Smooth muscle cell (in vitro differentiated cells): ENCODE results near the gene IRGC. TPM values are rescaled to one million over a fixed set of nuclear protein-coding genes. Genes with fewer than 3 reads are reported as not detected.

Experiments
- DNase-seq: peaks from one replicate; lab custom pipeline; 2025; ENCODE audit not compliant: unreplicated experiment; lab: John Stamatoyannopoulos, UW
- H2AFZ ChIP-seq: fragments of 200-600 bp; sonication (generic); 2 replicates; pipeline ENCODE4 v1.6.0; 2016; ENCODE audit warnings: antibody characterized with exemption, low read depth, mild to moderate bottlenecking
- H3F3A ChIP-seq: fragments of 200-600 bp; sonication (generic); 2 replicates; pipeline ENCODE4 v1.6.0; 2017; ENCODE audit warnings: antibody characterized with exemption, low read depth
- H3K27ac ChIP-seq: fragments of 200-600 bp; sonication (generic); 2 replicates; pipeline ENCODE4 v1.5.1; 2016; ENCODE audit warnings: low read depth, mild to moderate bottlenecking
- H3K27me3 ChIP-seq: fragments of 200-600 bp; sonication (generic); 2 replicates; pipeline ENCODE4 v1.6.1; 2016; ENCODE audit warnings: low read depth, mild to moderate bottlenecking
- H3K36me3 ChIP-seq: fragments of 200-600 bp; sonication (generic); 2 replicates; pipeline ENCODE4 v1.5.1; 2016; ENCODE audit warnings: low read depth
- H3K4me1 ChIP-seq: fragments of 200-600 bp; sonication (generic); 2 replicates; pipeline ENCODE4 v1.5.1; 2016; ENCODE audit warnings: low read depth
- H3K4me2 ChIP-seq: fragments of 200-600 bp; sonication (generic); 2 replicates; pipeline ENCODE4 v1.6.0; 2016; ENCODE audit warnings: mild to moderate bottlenecking
- H3K4me3 ChIP-seq: fragments of 200-600 bp; sonication (generic); 2 replicates; pipeline ENCODE4 v1.5.1; 2016; ENCODE audit warnings: mild to moderate bottlenecking
- H3K79me2 ChIP-seq: fragments of 200-600 bp; sonication (generic); 2 replicates; pipeline ENCODE4 v1.6.0; 2016; ENCODE audit warnings: low read depth, mild to moderate bottlenecking
- H3K9ac ChIP-seq: fragments of 200-600 bp; sonication (generic); 2 replicates; pipeline ENCODE4 v1.6.0; 2016; ENCODE audit warnings: low read depth
- H3K9me3 ChIP-seq: fragments of 200-600 bp; sonication (generic); replicated peaks from 2 replicates; pipeline ENCODE4 v1.5.1; 2016; ENCODE audit warnings: low read depth
- H4K20me1 ChIP-seq: fragments of 200-600 bp; sonication (generic); 2 replicates; pipeline ENCODE4 v1.6.0; 2016; ENCODE audit warnings: low read depth
- WGBS: methylation state at CpG from one replicate; pipeline ENCODE4 v1.1.7; 2016; ENCODE audit warnings: low lambda C conversion rate; 5-methylcytosine and 5-hydroxymethylcytosine counted together
- polyA plus RNA-seq: library from polyadenylated mRNA; unstranded; fragments of >200 nt; fragmentation: Nextera tagmentation; extraction: Ambion mirVana; gene quantifications from 2 replicates; pipeline ENCODE4 v1.2.1, GENCODE V29; 2016
- total RNA-seq: library from RNA; depleted of rRNA; stranded (reverse); fragments of >200 nt; gene quantifications from 2 replicates; pipeline ENCODE4 v1.2.3, GENCODE V29; 2014
- TF ChIP-seq, protein P1 (sequence below): fragments of 200-600 bp; sonication (generic); IDR thresholded peaks from 2 replicates; pipeline ENCODE4 v1.5.1; 2017; ENCODE audit warnings: borderline replicate concordance, mild to moderate bottlenecking, antibody characterized with exemption; ENCODE audit not compliant: insufficient read depth, poor library complexity, severe bottlenecking

Gene IRGC
- total and polyA plus RNA-seq, 2 experiments from 2014 or later, result not detected

DNA sequence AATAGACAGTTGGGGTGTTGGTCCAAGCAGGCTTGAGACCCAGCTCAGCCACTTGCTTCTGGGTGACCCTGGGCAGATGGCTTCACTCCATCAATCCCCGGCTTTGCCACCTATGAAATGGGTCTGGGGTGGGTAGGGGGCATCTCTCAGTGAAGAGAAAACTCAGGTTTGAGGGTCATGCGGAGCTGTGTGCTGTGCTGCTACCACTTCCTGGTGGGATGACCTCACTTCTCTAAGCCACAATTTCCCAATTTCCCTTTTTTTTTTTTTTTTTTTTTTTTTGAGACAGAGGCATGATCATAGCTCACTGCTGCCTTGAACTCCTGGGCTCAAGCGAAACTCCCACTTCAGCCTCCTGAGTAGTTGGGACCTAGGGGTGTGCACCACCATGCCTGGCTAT, 41.3 kb upstream of the IRGC start:
- H3K27me3 ChIP-seq, result no peaks in the 10 kb centered on the region
- WGBS, result 72% methylated on average over 3 of the region's 3 CpGs
- no peaks in the 10 kb centered on the region for H3K9me3 ChIP-seq
- H3K9ac ChIP-seq, result peak overlapping the region; percentile 27
- TF ChIP-seq, protein P1, sequence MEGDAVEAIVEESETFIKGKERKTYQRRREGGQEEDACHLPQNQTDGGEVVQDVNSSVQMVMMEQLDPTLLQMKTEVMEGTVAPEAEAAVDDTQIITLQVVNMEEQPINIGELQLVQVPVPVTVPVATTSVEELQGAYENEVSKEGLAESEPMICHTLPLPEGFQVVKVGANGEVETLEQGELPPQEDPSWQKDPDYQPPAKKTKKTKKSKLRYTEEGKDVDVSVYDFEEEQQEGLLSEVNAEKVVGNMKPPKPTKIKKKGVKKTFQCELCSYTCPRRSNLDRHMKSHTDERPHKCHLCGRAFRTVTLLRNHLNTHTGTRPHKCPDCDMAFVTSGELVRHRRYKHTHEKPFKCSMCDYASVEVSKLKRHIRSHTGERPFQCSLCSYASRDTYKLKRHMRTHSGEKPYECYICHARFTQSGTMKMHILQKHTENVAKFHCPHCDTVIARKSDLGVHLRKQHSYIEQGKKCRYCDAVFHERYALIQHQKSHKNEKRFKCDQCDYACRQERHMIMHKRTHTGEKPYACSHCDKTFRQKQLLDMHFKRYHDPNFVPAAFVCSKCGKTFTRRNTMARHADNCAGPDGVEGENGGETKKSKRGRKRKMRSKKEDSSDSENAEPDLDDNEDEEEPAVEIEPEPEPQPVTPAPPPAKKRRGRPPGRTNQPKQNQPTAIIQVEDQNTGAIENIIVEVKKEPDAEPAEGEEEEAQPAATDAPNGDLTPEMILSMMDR, result no peak
- no peak overlapping the region for H3K4me3 ChIP-seq
- no peak overlapping the region for H2AFZ ChIP-seq
- peaks cover 5% of the 10 kb centered on the region for H3K4me1 ChIP-seq
- H3K36me3 ChIP-seq, result no peaks in the 10 kb centered on the region
- H3F3A ChIP-seq, result peaks cover 7% of the 10 kb centered on the region
- H3K79me2 ChIP-seq, result no peaks in the 10 kb centered on the region
- peak overlapping the region; percentile 78 for H3K27ac ChIP-seq
- no peaks in the 10 kb centered on the region for H4K20me1 ChIP-seq
- DNase-seq, result no peak
- H3K4me2 ChIP-seq, result no peak overlapping the region

DNA sequence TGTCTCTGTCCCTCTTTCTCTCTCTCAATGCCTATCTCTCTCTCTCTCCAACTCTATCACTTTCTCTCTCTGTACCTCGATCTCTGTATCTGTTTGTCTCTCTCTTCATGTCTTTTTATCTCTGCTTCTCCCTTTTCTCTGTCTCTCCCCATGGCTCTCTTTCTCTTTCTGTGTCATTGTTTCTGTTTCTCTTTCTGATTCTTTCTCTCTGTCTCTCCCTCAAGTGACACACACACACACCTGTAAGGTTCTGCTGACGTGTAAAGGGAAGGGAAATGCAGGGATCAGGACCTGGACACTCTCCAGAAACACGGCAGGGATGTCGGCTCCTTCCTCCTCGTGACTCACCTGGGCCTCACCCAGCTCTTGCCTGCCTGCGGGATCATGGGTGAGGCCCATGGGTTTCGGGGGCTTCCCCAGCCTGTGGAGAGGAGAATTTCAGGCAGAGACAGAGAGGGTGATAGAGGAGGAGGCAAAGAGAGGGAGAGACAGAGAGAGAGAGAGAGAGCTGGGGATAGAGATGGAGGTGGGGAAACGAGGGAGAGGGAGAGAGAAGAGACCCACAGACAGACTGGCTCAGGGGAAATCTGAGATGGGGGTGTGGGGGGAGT, 40.5 kb upstream of the IRGC start:
- no peaks in the 10 kb centered on the region for H3K9me3 ChIP-seq
- peak overlapping the region; percentile 78 for H3K27ac ChIP-seq
- peaks cover 7% of the 10 kb centered on the region for H3F3A ChIP-seq
- H3K9ac ChIP-seq, result peak overlapping the region; percentile 27
- no peaks in the 10 kb centered on the region for H3K27me3 ChIP-seq
- H3K4me3 ChIP-seq, result no peak overlapping the region
- WGBS, result 34% methylated on average over 7 of the region's 8 CpGs
- no peaks in the 10 kb centered on the region for H4K20me1 ChIP-seq
- no peaks in the 10 kb centered on the region for H3K79me2 ChIP-seq
- H2AFZ ChIP-seq, result no peak overlapping the region
- no peak overlapping the region for H3K4me2 ChIP-seq
- no peaks in the 10 kb centered on the region for H3K36me3 ChIP-seq
- TF ChIP-seq, protein P1, result no peak
- DNase-seq, result no peak
- peaks cover 3% of the 10 kb centered on the region for H3K4me1 ChIP-seq

DNA sequence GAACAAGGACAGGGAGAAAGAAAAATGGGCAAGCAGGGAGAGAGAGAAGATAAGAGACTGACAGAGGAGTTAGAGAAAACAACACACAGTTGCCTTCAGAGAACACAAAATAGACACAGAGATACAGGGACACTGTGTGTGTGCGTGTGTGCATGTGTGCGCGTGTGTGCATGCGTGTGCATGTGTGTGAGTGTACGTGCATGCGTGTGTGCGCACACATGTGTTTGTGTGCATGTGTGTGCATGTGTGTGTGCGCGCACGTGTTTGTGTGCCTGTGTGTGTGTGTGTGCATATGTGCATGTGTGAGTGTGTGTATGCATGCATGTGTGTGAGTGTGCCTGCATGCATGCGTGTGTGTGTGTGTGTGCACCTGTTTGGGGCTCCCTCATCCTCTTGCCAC, 40.0 kb upstream of the IRGC start:
- no peak overlapping the region for H2AFZ ChIP-seq
- H3K9ac ChIP-seq, result no peak overlapping the region
- 89% methylated on average over 10 of the region's 11 CpGs for WGBS

More for the DNA sequence above, 40.0 kb upstream of the IRGC start:
- no peaks in the 10 kb centered on the region for H3K9me3 ChIP-seq
- H3F3A ChIP-seq, result peaks cover 2% of the 10 kb centered on the region
- H3K4me1 ChIP-seq, result no peaks in the 10 kb centered on the region
- TF ChIP-seq, protein P1, result no peak
- peak overlapping the region; percentile 78 for H3K27ac ChIP-seq
- H4K20me1 ChIP-seq, result no peaks in the 10 kb centered on the region
- no peak for DNase-seq
- H3K27me3 ChIP-seq, result no peaks in the 10 kb centered on the region
- no peak overlapping the region for H3K4me3 ChIP-seq
- H3K4me2 ChIP-seq, result no peak overlapping the region
- H3K36me3 ChIP-seq, result no peaks in the 10 kb centered on the region
- no peaks in the 10 kb centered on the region for H3K79me2 ChIP-seq
